K562 (cell line): Measurements from ENCODE around the gene TRA2B.

Experiments
- BCL6 ChIP-seq: fragments of 250-450 bp; sonication (Bioruptor Pico); IDR thresholded peaks from 2 replicates; pipeline ENCODE4 v1.4.0; 2020
- BHLHE40 ChIP-seq: IDR thresholded peaks from 2 replicates; pipeline ENCODE4 v1.6.1; 2011; ENCODE audit warnings: low read length, improper control_type of control experiment
- CEBPB ChIP-seq: fragments of 450-650 bp; IDR thresholded peaks from 2 replicates; pipeline ENCODE4 v1.6.1; 2016; ENCODE audit warnings: missing genetic modification characterization, missing compliant biosample characterization
- CTBP1 ChIP-seq: fragments of 450-650 bp; IDR thresholded peaks from 2 replicates; pipeline ENCODE4 v1.6.1; 2016; ENCODE audit warnings: borderline replicate concordance
- E2F1 ChIP-seq: sonication (generic); formaldehyde crosslinking; IDR thresholded peaks from 2 replicates; pipeline ENCODE4 v1.8.1; 2023; ENCODE audit warnings: mild to moderate bottlenecking, missing genetic modification reagents, moderate library complexity
- FOXP4 ChIP-seq: sonication (generic); formaldehyde crosslinking; IDR thresholded peaks from 2 replicates; pipeline ENCODE4 v1.8.0; 2022; ENCODE audit warnings: mild to moderate bottlenecking, missing genetic modification reagents, borderline replicate concordance
- GABPB1 ChIP-seq: sonication (generic); formaldehyde crosslinking; IDR thresholded peaks from 2 replicates; pipeline ENCODE4 v1.8.0; 2022; ENCODE audit warnings: mild to moderate bottlenecking, missing genetic modification reagents
- HIVEP1 ChIP-seq: fragments of 250-450 bp; sonication (Bioruptor Pico); IDR thresholded peaks from 2 replicates; pipeline ENCODE4 v1.4.0; 2020; ENCODE audit warnings: mild to moderate bottlenecking
- POLR2AphosphoS2 ChIP-seq: IDR thresholded peaks from 2 replicates; pipeline ENCODE4 v1.6.1; 2012; ENCODE audit warnings: low read length, improper control_type of control experiment
- REST ChIP-seq, 2 experiments: fragments of 450-650 bp; formaldehyde crosslinking in 1 of 2; IDR thresholded peaks; 2 replicates each; pipeline versions ENCODE4 v1.4.0 to v1.6.1; 2014 to 2020; ENCODE audit warnings: mild to moderate bottlenecking in 2 of 2, borderline replicate concordance in 1 of 2, low read depth in 1 of 2
- SPI1 ChIP-seq: IDR thresholded peaks from 2 replicates; pipeline ENCODE4 v1.6.1; 2011; ENCODE audit warnings: low read depth, low read length, control low read depth, borderline replicate concordance
- TCF7L2 ChIP-seq: fragments of 150-350 bp; IDR thresholded peaks from 2 replicates; pipeline ENCODE4 v1.6.1; 2016; ENCODE audit warnings: low read depth, mild to moderate bottlenecking, low read length, moderate library complexity
- XRCC3 ChIP-seq: fragments of 450-650 bp; IDR thresholded peaks from 2 replicates; pipeline ENCODE4 v1.6.1; 2017; ENCODE audit warnings: mild to moderate bottlenecking, moderate library complexity
- ZNF280A ChIP-seq: fragments of 450-650 bp; IDR thresholded peaks from 2 replicates; pipeline ENCODE4 v1.6.1; 2018; ENCODE audit warnings: mild to moderate bottlenecking, low read depth; ENCODE audit not compliant: partially characterized antibody

GRCh38 chr3:185927501-185928200 lies 10.2 kb downstream of the TRA2B start:
- TF ChIP-seq XRCC3 (no peak), HIVEP1 (no peak), SPI1 (no peak), GABPB1 (no peak), ZNF280A (no peak), POLR2AphosphoS2 (no peak), TCF7L2 (no peak), CEBPB (no peak), BCL6 (CRISPR knock-in tag) (no peak), E2F1 (CRISPR knock-in tag) (no peak), BHLHE40 (no peak), REST (IDR thresholded peaks at IDR 0.05; ENCODE audit: borderline replicate concordance) (no peak), REST (CRISPR knock-in tag; IDR thresholded peaks at IDR 0.05; ENCODE audit: low read depth) (no peak), FOXP4 (CRISPR knock-in tag) (no peak), CTBP1 (no peak)
